OCI-LY1 (cell line): ENCODE data around the gene PKD1.
"Not testable (repeated sequence)": the region's sequence is repeated elsewhere in the genome, so short reads cannot be mapped to it uniquely, and the experiment has no call there.

Experiments
- EZH2 ChIP-seq: fragments of 200-600 bp; sonication (generic), shearing (Covaris generic); IDR thresholded peaks from 2 replicates; pipeline ENCODE4 v1.8.0; 2017; ENCODE audit warnings: borderline replicate concordance, mixed run types, mild to moderate bottlenecking, antibody characterized with exemption, low read length, moderate library complexity, mixed read lengths
- TF ChIP-seq, protein P1 (sequence below): fragments of 200-600 bp; sonication (generic), shearing (Covaris generic); IDR thresholded peaks from 2 replicates; pipeline ENCODE4 v1.5.1; 2017; ENCODE audit warnings: mild to moderate bottlenecking, antibody characterized with exemption, low read length, moderate library complexity, mixed read lengths

DNA sequence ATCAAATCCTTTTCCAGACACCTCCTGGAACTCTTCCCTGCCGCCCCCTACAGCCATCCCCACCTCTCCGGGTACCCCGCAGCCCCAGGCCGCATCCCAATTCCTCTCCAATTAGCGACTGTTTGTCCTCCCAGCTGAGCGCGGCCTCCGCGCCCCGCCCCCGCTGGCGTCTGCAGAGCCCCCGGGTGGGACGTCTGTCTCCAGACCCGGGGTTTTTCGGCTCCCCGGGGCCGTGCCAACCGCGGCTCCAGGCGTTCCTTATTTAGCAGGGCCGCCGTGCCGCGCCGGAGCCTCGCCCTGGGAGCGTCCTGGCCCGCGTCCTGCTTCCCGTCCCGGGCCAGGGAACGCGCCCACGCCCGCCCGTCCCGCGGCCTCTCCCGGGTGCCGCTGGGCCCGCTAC lies 627 bp downstream of the PKD1 start:
- TF ChIP-seq, protein P1, sequence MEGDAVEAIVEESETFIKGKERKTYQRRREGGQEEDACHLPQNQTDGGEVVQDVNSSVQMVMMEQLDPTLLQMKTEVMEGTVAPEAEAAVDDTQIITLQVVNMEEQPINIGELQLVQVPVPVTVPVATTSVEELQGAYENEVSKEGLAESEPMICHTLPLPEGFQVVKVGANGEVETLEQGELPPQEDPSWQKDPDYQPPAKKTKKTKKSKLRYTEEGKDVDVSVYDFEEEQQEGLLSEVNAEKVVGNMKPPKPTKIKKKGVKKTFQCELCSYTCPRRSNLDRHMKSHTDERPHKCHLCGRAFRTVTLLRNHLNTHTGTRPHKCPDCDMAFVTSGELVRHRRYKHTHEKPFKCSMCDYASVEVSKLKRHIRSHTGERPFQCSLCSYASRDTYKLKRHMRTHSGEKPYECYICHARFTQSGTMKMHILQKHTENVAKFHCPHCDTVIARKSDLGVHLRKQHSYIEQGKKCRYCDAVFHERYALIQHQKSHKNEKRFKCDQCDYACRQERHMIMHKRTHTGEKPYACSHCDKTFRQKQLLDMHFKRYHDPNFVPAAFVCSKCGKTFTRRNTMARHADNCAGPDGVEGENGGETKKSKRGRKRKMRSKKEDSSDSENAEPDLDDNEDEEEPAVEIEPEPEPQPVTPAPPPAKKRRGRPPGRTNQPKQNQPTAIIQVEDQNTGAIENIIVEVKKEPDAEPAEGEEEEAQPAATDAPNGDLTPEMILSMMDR = not testable (repeated sequence)
- TF ChIP-seq EZH2 = not testable (repeated sequence)
